ENCODE results near the gene PRR33. TPM values are rescaled to one million over a fixed set of nuclear protein-coding genes. Genes with fewer than 3 reads are reported as not detected.

The PRR33 gene
- total and polyA plus RNA-seq, 10 of the 15 experiments (the other 5 are each of a cell fraction or from before 2014, with no cell fraction given): 0.02 to 1.0 (median 0.38) TPM; not detected in 6

DNA sequence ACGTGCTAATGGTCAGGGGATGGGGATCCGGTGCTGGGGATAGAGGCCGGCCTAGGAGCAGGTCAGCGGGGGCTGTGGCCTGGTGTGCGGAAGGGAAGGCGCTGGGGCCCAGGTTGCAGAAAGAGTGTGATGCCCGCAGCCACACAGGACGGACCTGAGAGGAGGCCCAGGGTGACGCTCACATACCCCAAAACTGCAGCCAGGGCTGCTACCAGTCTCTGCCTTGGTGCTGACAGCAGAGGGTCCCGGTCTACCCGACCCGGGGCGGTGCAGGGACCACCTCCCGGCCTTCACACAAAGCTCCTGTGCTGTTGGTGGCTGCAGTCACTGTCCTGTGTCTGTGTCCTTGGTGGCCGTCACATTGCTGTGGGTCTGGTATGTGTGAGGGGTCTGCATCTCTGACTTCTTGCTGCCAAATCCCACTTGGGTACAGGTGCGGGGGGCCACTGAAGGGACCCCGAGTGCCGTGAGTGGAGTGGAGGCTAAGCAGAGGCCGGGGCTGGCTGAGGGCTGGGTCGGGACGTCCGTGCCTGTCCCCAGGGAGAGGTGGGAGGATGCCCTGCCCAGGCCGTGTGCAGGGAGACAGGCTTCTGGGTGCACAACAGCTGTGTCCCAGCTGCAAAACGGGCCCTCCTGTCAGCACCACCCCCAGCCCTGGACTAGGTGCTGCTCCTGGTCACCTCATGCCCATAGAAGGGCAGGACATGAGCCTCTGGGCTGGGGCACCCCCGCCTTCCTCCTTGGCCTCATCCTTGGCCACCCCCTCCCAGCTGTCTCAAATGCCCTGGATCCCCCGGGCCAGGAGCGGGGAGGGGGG is 37.4 kb downstream of the PRR33 start (continued):
- TF ChIP-seq WRNIP1 (IDR thresholded peaks at IDR 0.05; ENCODE audit: borderline replicate concordance, low read depth, low read length) (no peak), SRF (IDR thresholded peaks at IDR 0.05; ENCODE audit: low read depth in 2 of 2, low read length in 2 of 2) (peak; percentile 90 to 92), TCF7 (IDR thresholded peaks at IDR 0.05; ENCODE audit: borderline replicate concordance) (no peak), ZSCAN29 (IDR thresholded peaks at IDR 0.05) (no peak), ASH2L (IDR thresholded peaks at IDR 0.05; ENCODE audit: borderline replicate concordance, low read depth) (no peak), SMARCA5 (IDR thresholded peaks at IDR 0.05) (no peak), GABPA (IDR thresholded peaks at IDR 0.05; ENCODE audit: low read depth) (no peak), KDM1A (IDR thresholded peaks at IDR 0.05; ENCODE audit: borderline replicate concordance) (no peak), ZBED1 (IDR thresholded peaks at IDR 0.05; ENCODE audit: borderline replicate concordance) (no peak), PAX5 (IDR thresholded peaks at IDR 0.05; ENCODE audit: borderline replicate concordance, low read depth, low read length) (0 out of 2 replicates have a peak, but pooled peaks have one; percentile 54), CREM (IDR thresholded peaks at IDR 0.05; ENCODE audit: low read depth) (no peak), EGR1 (IDR thresholded peaks at IDR 0.05; ENCODE audit: borderline replicate concordance in 1 of 2, low read depth in 2 of 2, low read length in 2 of 2) (no peak), NFIC (IDR thresholded peaks at IDR 0.05; ENCODE audit: low read depth, low read length) (no peak), ZZZ3 (IDR thresholded peaks at IDR 0.05; ENCODE audit: control insufficient read depth, insufficient read length, low read depth) (no peak), ZNF622 (IDR thresholded peaks at IDR 0.05) (no peak), IKZF1 (conservative IDR thresholded peaks at IDR 0.05) (no peak), PAX8 (IDR thresholded peaks at IDR 0.05) (no peak), CBFB (IDR thresholded peaks at IDR 0.05; ENCODE audit: low read depth) (no peak), BHLHE40 (IDR thresholded peaks at IDR 0.05; ENCODE audit: borderline replicate concordance in 1 of 2, low read depth in 2 of 2, low read length in 1 of 2) (0 out of 4 replicates have a peak, but pooled peaks have one; percentile 18 to 20), NFXL1 (IDR thresholded peaks at IDR 0.05; ENCODE audit: borderline replicate concordance) (no peak), MYC (IDR thresholded peaks at IDR 0.05; ENCODE audit: insufficient read depth, insufficient read length, insufficient replicate concordance, low read length, severe bottlenecking) (no peak)
- TF ChIP-seq, protein P1, sequence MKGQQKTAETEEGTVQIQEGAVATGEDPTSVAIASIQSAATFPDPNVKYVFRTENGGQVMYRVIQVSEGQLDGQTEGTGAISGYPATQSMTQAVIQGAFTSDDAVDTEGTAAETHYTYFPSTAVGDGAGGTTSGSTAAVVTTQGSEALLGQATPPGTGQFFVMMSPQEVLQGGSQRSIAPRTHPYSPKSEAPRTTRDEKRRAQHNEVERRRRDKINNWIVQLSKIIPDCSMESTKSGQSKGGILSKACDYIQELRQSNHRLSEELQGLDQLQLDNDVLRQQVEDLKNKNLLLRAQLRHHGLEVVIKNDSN (IDR thresholded peaks at IDR 0.05; ENCODE audit: borderline replicate concordance, extremely low read length, insufficient read depth, low read depth, low read length): no peak
- TF ChIP-seq, protein P2, sequence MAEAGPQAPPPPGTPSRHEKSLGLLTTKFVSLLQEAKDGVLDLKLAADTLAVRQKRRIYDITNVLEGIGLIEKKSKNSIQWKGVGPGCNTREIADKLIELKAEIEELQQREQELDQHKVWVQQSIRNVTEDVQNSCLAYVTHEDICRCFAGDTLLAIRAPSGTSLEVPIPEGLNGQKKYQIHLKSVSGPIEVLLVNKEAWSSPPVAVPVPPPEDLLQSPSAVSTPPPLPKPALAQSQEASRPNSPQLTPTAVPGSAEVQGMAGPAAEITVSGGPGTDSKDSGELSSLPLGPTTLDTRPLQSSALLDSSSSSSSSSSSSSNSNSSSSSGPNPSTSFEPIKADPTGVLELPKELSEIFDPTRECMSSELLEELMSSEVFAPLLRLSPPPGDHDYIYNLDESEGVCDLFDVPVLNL (IDR thresholded peaks at IDR 0.05; ENCODE audit: low read depth, low read length): no peak
- TF ChIP-seq, protein P3, sequence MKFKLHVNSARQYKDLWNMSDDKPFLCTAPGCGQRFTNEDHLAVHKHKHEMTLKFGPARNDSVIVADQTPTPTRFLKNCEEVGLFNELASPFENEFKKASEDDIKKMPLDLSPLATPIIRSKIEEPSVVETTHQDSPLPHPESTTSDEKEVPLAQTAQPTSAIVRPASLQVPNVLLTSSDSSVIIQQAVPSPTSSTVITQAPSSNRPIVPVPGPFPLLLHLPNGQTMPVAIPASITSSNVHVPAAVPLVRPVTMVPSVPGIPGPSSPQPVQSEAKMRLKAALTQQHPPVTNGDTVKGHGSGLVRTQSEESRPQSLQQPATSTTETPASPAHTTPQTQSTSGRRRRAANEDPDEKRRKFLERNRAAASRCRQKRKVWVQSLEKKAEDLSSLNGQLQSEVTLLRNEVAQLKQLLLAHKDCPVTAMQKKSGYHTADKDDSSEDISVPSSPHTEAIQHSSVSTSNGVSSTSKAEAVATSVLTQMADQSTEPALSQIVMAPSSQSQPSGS (IDR thresholded peaks at IDR 0.05; ENCODE audit: low read length): no peak
- TF ChIP-seq, protein P4, sequence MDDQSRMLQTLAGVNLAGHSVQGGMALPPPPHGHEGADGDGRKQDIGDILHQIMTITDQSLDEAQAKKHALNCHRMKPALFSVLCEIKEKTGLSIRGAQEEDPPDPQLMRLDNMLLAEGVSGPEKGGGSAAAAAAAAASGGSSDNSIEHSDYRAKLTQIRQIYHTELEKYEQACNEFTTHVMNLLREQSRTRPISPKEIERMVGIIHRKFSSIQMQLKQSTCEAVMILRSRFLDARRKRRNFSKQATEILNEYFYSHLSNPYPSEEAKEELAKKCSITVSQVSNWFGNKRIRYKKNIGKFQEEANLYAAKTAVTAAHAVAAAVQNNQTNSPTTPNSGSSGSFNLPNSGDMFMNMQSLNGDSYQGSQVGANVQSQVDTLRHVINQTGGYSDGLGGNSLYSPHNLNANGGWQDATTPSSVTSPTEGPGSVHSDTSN (IDR thresholded peaks at IDR 0.05; ENCODE audit: insufficient replicate concordance, low read depth, low read length): peak; percentile 36
- TF ChIP-seq, protein P5, sequence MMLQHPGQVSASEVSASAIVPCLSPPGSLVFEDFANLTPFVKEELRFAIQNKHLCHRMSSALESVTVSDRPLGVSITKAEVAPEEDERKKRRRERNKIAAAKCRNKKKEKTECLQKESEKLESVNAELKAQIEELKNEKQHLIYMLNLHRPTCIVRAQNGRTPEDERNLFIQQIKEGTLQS (IDR thresholded peaks at IDR 0.05; ENCODE audit: borderline replicate concordance, extremely low read depth, low read depth, low read length): no peak
